IMR-90 (cell line): ENCODE data around the gene FOXC2. TPM values are rescaled to one million over a fixed set of nuclear protein-coding genes. Genes with fewer than 3 reads are reported as not detected.

ENCODE experiments used
- ATAC-seq: fragments of 200-7000 bp; cut with Tn5 transposase; 2 replicates; pipeline ENCODE4 v1.9.1; 2020; ENCODE audit warnings: low read depth, mild to moderate bottlenecking, moderate library complexity
- BruUV-seq: library from RNA; stranded (reverse); fragments of 400-500 nt; replicated peaks from 2 replicates; lab custom pipeline; 2021; lab: Mats Ljungman, UMichigan
- CTCF ChIA-PET: fragments of 300-600 bp; formaldehyde crosslinking; extraction: SDS; loops from one replicate; lab custom pipeline; 2021; ENCODE audit warnings: antibody characterized with exemption; lab: Yijun Ruan, JAX
- POLR2A ChIA-PET: fragments of 300-600 bp; sonication (Branson Sonifier 250); formaldehyde crosslinking; loops from one replicate; lab custom pipeline; 2022; ENCODE audit warnings: antibody characterized with exemption; ENCODE audit not compliant: unreplicated experiment; lab: Charles Lee
- DNase-seq: peaks from one replicate; pipeline ENCODE4 v3.0.0; 2013
- H2AFZ ChIP-seq: replicated peaks from 2 replicates; pipeline ENCODE3; 2013; ENCODE audit warnings: low read length, mild to moderate bottlenecking; ENCODE audit not compliant: poor library complexity
- H2AK5ac ChIP-seq: 2 replicates; pipeline ENCODE4 v1.6.1; 2013; ENCODE audit warnings: low read depth, low read length, inconsistent platforms
- H2AK9ac ChIP-seq: replicated peaks from 2 replicates; pipeline ENCODE3; 2013; ENCODE audit warnings: mild to moderate bottlenecking, low read depth, low read length, moderate library complexity; ENCODE audit not compliant: poor library complexity
- H2BK120ac ChIP-seq: 2 replicates; pipeline ENCODE4 v1.6.1; 2013; ENCODE audit warnings: low read depth, low read length, inconsistent platforms
- H2BK15ac ChIP-seq: 3 replicates; pipeline ENCODE4 v1.6.1; 2013; ENCODE audit warnings: low read depth, low read length, inconsistent platforms
- H2BK20ac ChIP-seq: 2 replicates; pipeline ENCODE4 v1.6.1; 2013; ENCODE audit warnings: low read depth, mild to moderate bottlenecking, inconsistent platforms, low read length, moderate library complexity
- H2BK5ac ChIP-seq: 2 replicates; pipeline ENCODE4 v1.6.1; 2013; ENCODE audit warnings: mild to moderate bottlenecking, low read depth, low read length, inconsistent platforms; ENCODE audit not compliant: poor library complexity, severe bottlenecking
- H3K14ac ChIP-seq: replicated peaks from 2 replicates; pipeline ENCODE4 v1.6.1; 2013; ENCODE audit warnings: low read depth, low read length, inconsistent platforms
- H3K18ac ChIP-seq: 2 replicates; pipeline ENCODE4 v1.6.1; 2013; ENCODE audit warnings: low read depth, low read length, control low read depth
- H3K23ac ChIP-seq: 2 replicates; pipeline ENCODE4 v1.6.1; 2013; ENCODE audit warnings: low read depth, low read length, inconsistent platforms
- H3K27ac ChIP-seq: 2 replicates; pipeline ENCODE4 v1.5.1; 2013; ENCODE audit warnings: mild to moderate bottlenecking, control low read depth, low read length; ENCODE audit not compliant: insufficient read depth
- H3K27me3 ChIP-seq: 2 replicates; pipeline ENCODE4 v1.6.1; 2013; ENCODE audit warnings: low read length; ENCODE audit not compliant: control insufficient read depth, insufficient read depth
- H3K36me3 ChIP-seq: 2 replicates; pipeline ENCODE4 v1.6.1; 2013; ENCODE audit warnings: low read length, mixed read lengths; ENCODE audit not compliant: control insufficient read depth, insufficient read depth
- H3K4ac ChIP-seq: 2 replicates; pipeline ENCODE4 v1.6.1; 2013; ENCODE audit warnings: low read depth, low read length, inconsistent platforms
- H3K4me1 ChIP-seq: 2 replicates; pipeline ENCODE4 v1.6.1; 2013; ENCODE audit warnings: low read length, mixed read lengths; ENCODE audit not compliant: control insufficient read depth, insufficient read depth
- H3K4me2 ChIP-seq: 2 replicates; pipeline ENCODE4 v1.6.1; 2013; ENCODE audit warnings: low read depth, mild to moderate bottlenecking, control low read depth, low read length, moderate library complexity
- H3K4me3 ChIP-seq: 2 replicates; pipeline ENCODE4 v1.5.1; 2013; ENCODE audit warnings: low read depth, mild to moderate bottlenecking, control low read depth, low read length, moderate library complexity; ENCODE audit not compliant: insufficient read depth
- H3K56ac ChIP-seq: 2 replicates; pipeline ENCODE4 v1.6.1; 2013; ENCODE audit warnings: low read length, inconsistent platforms; ENCODE audit not compliant: insufficient read depth; ENCODE audit errors: extremely low read depth
- H3K79me1 ChIP-seq, 2 experiments: 2 replicates each; pipeline ENCODE4 v1.6.1; 2013; ENCODE audit warnings: low read length in 2 of 2, inconsistent platforms in 1 of 2, low read depth in 1 of 2
- H3K9ac ChIP-seq: 2 replicates; pipeline ENCODE4 v1.6.1; 2013; ENCODE audit warnings: low read depth, low read length, control low read depth
- H3K9me1 ChIP-seq: 2 replicates; pipeline ENCODE4 v1.6.1; 2013; ENCODE audit warnings: low read length, inconsistent platforms; ENCODE audit not compliant: insufficient read depth
- H3K9me3 ChIP-seq: 2 replicates; pipeline ENCODE4 v1.6.1; 2013; ENCODE audit warnings: low read length; ENCODE audit not compliant: control insufficient read depth, insufficient read depth
- H4K20me1 ChIP-seq: 2 replicates; pipeline ENCODE4 v1.6.1; 2013; ENCODE audit warnings: low read length, inconsistent platforms; ENCODE audit not compliant: insufficient read depth
- H4K5ac ChIP-seq: 2 replicates; pipeline ENCODE4 v1.6.1; 2013; ENCODE audit warnings: mild to moderate bottlenecking, low read depth, low read length, control low read depth
- H4K8ac ChIP-seq, 2 experiments: 2 replicates each; pipeline ENCODE4 v1.6.1; 2013; ENCODE audit warnings: low read depth in 2 of 2, low read length in 2 of 2, control low read depth in 1 of 2, inconsistent platforms in 1 of 2
- H4K91ac ChIP-seq: 2 replicates; pipeline ENCODE4 v1.6.1; 2013; ENCODE audit warnings: low read depth, low read length, inconsistent platforms; ENCODE audit not compliant: insufficient read depth
- MAFK ChIP-seq: IDR thresholded peaks from 2 replicates; pipeline ENCODE4 v1.6.1; 2012; ENCODE audit warnings: low read depth, low read length, improper control_type of control experiment
- WGBS, 2 experiments: methylation state at CpG; one replicate each; pipeline versions ENCODE4 v1.1.5 to v1.1.7; 2013; ENCODE audit warnings: missing lambda C conversion rate in 2 of 2; ENCODE audit not compliant: insufficient read length in 1 of 2; ENCODE audit errors: extremely low coverage in 2 of 2; 5-methylcytosine and 5-hydroxymethylcytosine counted together
- dilution Hi-C: fragments of 300-500 bp; cut with HindIII; formaldehyde crosslinking; loops from one replicate; pipeline ENCODE4 v1.14.3; 2018; ENCODE audit warnings: low sequenced_read_pairs; ENCODE audit not compliant: unreplicated experiment
- in situ Hi-C: fragments of 300-500 bp; cut with MboI; formaldehyde crosslinking; loops from 3 replicates; pipeline ENCODE4 v1.14.3; 2019; ENCODE audit warnings: low sequenced_read_pairs, inconsistent platforms, mixed read lengths
- intact Hi-C: fragments of 100-400 bp; cut with micrococcal nuclease; formaldehyde crosslinking; loops from 2 replicates; pipeline ENCODE4 v1.10.0; 2022
- polyA plus RNA-seq, 3 experiments: library from polyadenylated mRNA; depleted of rRNA; stranded (reverse); fragments of >200 nt; gene quantifications; 2 replicates each; pipeline ENCODE4 v1.2.3, GENCODE V29; 2012; ENCODE audit warnings: low replicate concordance in 1 of 3
- total RNA-seq: library from RNA; depleted of rRNA; stranded (reverse); fragments of >200 nt; gene quantifications from 2 replicates; pipeline ENCODE4 v1.2.3, GENCODE V29; 2012

FOXC2 gene
- total and polyA plus RNA-seq, 2 of the 4 experiments (the other 2 are of a cell fraction): 0.90 to 6.4 TPM

GRCh38 chr16:86559802-86560305 lies 6.8 kb upstream of the FOXC2 start:
- H2BK5ac ChIP-seq: no peak overlapping the region

More at GRCh38 chr16:86559802-86560305, 6.8 kb upstream of the FOXC2 start:
- Histone ChIP-seq H3K4me1 (peaks cover 3% of the 10 kb centered on the region; the same call in 1 of the 2 replicates), H3K23ac (no peak overlapping the region), H3K4ac (no peak overlapping the region), H3K14ac (no peak overlapping the region), H3K27ac (no peak overlapping the region), H3K4me2 (no peak overlapping the region), H4K91ac (no peak overlapping the region), H2AFZ (no peak overlapping the region), H2AK5ac (no peak overlapping the region), H3K4me3 (no peak overlapping the region), H3K9me1 (peaks cover 7% of the 10 kb centered on the region), H2BK20ac (no peak overlapping the region), H3K56ac (no peak overlapping the region), H3K9ac (no peak overlapping the region), H2BK15ac (no peak overlapping the region), H4K8ac (no peak overlapping the region), H4K5ac (no peak overlapping the region), H3K27me3 (no peaks in the 10 kb centered on the region), H3K36me3 (no peaks in the 10 kb centered on the region), H2BK120ac (no peak overlapping the region), H3K9me3 (no peaks in the 10 kb centered on the region), H3K18ac (no peak overlapping the region), H4K20me1 (no peaks in the 10 kb centered on the region), H2AK9ac (no peak overlapping the region), H3K79me1 (peaks cover 0 to 8% of the 10 kb centered on the region in 2 experiments; a peak in 3 of 4 replicates)
- dilution Hi-C loops (no loop called here), intact Hi-C loops (loop anchor here (5.0 to 10.0 kb wide), 2 partner anchors 822 to 1075 kb away; partner anchors contain the start of gene FBXO31), in situ Hi-C loops (loop anchor here (5.0 kb wide), 1 partner anchor 717 kb away; no protein-coding TSS in a partner anchor)
- BruUV-seq: no TSS peak
- ATAC-seq (no peak), DNase-seq (no peak)
- POLR2A ChIA-PET: no interaction called here
- WGBS, 2 experiments: 81% methylated on average over 6 of the region's 9 CpGs; no CpG with 5 or more reads in 1 of the 2 experiments
- no peak for TF ChIP-seq MAFK
- CTCF ChIA-PET: no interaction called here
